GM12892 (cell line): Measurements from ENCODE around the gene SH2D3C.

Experiments used
- DNase-seq: peaks from one replicate; pipeline ENCODE4 v3.0.0; 2011; ENCODE audit not compliant: insufficient read length
- FAIRE-seq: peaks from 2 replicates; lab custom pipeline; 2011; peaks lifted over from hg19 to GRCh38; lab: Jason Lieb, UNC
- POLR2A ChIP-seq: IDR thresholded peaks from 2 replicates; pipeline ENCODE4 v1.6.1; 2011; ENCODE audit warnings: low read depth, low read length, control low read depth
- POLR2AphosphoS5 ChIP-seq: IDR thresholded peaks from 2 replicates; pipeline ENCODE4 v1.6.1; 2011; ENCODE audit warnings: low read depth, low read length, control low read depth
- TAF1 ChIP-seq: IDR thresholded peaks from 2 replicates; pipeline ENCODE4 v1.6.1; 2011; ENCODE audit warnings: low read depth, mild to moderate bottlenecking, control low read depth, low read length, borderline replicate concordance

The SH2D3C gene

DNA sequence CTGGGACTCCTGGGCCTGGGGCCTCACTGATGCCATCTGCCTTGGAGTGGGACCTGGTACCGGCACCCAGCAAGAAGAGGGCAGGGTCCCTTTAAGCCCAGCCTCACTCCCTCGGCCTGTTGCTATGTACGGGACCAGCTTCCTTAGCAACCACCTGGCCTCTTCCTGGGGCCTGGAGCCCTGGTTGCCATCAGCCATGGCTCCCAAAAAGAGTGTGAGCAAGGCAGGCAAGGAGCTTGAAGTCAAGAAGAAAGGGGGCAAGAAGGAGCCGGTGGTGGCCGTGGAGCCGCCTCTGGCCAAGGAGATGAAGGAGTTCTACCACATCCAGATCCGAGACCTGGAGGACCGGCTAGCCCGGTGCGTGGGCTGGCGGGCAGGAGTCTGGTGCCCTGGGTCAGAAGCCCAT, 71.6 kb downstream of the SH2D3C start, which contains the start of gene CFAP157:
Gene CFAP157, plus strand, starts transcription at position 153 of the 406 bp plus-strand sequence. Its CDS starts 44 bp downstream, at position 197.
- DNase-seq (no peak), FAIRE-seq (no peak)
- TF ChIP-seq POLR2A (no peak), POLR2AphosphoS5 (no peak), TAF1 (no peak)

DNA sequence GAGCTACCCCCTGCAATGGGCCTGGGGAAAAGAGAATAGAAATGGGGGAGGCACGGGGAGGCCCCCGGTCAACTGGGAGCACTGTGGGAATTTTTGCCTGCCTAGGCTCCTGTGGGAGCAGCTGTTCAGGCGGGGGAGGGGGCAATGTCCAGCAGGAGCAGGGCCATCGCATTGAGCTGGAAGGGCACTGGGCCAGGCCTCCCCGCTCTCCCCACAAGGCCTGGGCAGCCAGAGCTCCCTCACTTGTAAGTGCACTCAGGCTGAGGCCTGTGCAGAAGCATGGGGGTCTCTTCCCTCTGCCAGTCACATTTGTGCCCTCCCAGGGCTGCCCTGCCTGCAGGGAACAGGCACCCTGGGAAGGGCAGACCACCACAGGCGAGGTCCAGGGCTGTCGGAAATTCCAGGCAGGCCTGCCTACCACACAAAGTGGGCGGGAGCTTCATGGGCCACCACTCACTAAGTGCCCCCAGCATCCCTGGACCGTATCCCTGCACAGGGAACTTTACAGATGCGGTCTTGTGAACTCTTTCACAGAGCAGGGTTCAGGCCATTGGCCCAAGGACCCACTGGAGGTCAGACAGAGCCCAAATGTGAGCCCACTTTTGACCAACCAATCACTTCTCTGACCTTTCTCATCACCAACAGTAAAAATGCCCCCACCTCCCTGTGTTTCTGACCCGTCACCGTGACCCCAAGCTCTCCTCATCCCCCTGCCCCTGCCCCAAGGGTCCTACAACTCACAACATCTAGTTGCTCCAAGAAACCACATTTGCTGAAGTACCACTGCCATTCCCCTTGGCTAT, 72.7 kb downstream of the SH2D3C start:
- FAIRE-seq (no peak), DNase-seq (no peak)
- TF ChIP-seq POLR2A (no peak), TAF1 (no peak), POLR2AphosphoS5 (no peak)

DNA sequence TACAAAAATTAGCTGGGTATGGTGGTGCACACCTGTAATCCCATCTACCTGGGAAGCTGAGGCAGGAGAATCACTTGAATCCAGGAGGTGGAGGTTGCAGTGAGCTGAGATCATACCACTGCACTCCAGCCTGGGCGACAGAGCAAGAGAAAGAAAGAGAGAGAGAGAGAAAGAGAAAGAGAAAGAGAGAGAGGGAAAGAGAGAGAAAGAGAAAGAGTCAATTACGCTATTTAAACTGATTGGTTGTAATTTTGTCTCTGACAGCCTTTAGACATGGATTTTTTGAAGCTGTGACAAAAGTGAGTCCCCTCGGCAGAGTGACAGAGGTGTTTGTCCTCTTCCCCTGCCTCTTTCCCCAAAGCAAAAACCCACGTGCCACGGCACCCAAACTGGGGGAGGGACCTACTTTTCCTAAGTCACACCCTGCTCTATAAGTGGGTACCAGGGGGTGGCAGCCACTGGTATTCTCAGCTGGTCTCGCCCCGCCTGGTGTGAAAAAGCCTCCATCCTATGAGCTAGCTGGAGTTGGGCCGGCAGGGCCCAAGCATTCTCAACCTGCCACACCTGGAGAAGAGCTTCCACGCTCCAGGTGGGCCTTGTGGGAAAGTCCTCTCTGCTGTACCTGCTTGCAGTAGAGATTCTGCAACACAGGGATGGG, 75.0 kb downstream of the SH2D3C start:
- DNase-seq (no peak), FAIRE-seq (no peak)
- no peak for TF ChIP-seq TAF1
- TF ChIP-seq POLR2AphosphoS5 = no peak
- TF ChIP-seq POLR2A = no peak

DNA sequence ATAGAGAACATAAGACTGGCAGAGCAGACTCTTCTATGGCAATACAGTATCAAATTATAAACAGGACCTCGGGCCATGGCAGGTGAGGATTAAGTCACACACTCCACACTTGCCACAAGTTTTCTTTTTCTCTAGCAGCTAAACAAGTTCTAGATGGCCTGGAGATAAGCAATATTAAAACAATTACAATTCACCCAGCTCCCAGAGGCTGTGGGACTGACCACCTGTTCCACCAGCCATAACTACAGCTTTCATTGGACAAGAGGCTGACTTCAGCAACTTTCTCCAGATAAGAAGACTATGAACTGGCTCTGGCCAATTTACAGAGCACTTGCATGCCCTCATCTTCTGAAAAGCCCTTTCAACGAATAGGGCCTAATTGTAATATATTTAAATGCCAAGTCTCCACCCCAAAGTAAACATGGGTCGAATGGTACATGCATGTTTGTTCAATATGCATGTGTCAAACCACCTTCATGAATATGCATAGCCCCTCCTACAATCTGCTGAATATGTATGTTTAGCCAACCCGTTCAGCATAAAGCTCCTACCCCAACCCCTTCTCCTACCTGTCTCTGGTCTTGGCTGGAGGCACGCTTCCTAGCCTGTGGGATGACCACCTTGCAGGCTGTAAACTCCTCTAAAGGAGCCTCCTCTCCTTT, 77.7 kb downstream of the SH2D3C start:
- TF ChIP-seq TAF1 (no peak), POLR2AphosphoS5 (no peak), POLR2A (no peak)
- DNase-seq (no peak), FAIRE-seq (no peak)

DNA sequence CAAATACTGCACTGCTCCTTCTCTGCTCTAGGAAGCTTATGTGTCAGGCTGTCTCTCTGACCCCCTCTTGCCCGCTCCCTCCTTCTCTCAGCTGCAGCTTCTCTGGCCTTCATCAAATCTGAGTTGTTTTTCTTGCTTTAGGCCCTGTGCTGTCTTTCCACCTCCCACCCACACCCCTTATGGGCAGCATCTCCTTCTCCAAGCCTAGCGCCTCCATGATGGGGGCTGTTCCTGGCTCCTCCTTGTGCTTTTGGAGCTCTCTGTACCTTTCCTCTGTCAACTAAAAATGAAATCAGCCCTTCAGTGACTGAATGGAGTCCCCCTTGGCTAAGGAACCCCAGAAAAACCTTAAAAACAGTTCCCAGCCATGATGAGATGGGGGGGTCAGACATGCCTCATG, 78.3 kb downstream of the SH2D3C start:
- no peak for TF ChIP-seq POLR2AphosphoS5
- no peak for FAIRE-seq
- DNase-seq = no peak

DNA sequence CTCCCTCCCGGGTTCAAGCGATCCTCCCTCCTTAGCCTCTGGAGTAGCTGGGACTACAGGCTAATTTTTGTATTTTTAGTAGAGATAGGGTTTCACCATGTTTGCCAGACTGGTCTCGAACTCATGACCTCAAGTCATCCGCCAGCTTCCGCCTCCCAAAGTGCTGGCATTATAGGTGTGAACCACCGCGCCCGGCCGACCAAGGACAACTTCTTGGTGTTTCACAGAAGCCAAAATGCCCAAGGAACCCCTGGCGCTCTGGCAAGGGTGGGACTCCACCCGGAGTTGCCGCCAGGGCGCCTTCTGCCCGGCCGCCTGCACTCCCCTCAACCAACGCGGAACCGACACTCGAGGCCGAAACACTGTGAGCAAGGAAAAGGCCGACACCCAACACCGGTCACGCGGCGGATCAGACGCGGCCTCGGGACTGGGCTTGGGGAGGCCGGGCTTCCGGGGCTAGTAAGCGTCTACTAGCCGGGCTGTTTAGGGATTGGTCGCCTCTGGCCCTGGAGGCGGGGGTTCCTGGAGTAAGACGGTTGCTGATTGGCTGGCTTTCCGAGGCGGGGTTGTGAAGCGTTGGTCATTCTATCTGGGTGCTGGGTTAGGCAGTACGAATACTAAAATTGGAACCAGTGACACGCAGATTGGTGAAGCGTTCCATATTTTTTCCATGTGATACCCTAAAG, 79.3 kb downstream of the SH2D3C start:
- DNase-seq (peak; percentile 88), FAIRE-seq (no peak)
- TF ChIP-seq POLR2AphosphoS5 = no peak
- TF ChIP-seq TAF1 = no peak
- TF ChIP-seq POLR2A = no peak

DNA sequence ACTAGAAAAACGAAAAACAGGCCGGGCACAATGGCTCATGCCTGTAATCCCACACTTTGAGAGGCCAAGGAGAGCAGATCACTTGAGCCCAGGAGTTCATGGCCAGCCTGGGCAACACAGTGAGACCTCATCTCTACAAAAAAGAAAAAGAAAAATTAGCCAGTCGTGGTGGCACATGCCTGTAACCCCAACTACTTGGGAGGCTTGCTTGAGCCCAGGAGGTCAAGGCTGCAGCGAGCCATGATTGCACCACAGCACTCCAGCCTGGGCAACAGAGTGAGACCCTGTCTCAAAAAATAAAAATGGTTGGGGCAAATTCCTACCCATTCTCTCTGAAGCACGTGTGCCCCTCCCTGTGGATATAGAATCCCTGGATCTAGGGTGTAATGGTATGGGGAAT, 80.1 kb downstream of the SH2D3C start:
- no peak for DNase-seq
- no peak for FAIRE-seq
- TF ChIP-seq POLR2AphosphoS5 (no peak), TAF1 (no peak), POLR2A (no peak)

DNA sequence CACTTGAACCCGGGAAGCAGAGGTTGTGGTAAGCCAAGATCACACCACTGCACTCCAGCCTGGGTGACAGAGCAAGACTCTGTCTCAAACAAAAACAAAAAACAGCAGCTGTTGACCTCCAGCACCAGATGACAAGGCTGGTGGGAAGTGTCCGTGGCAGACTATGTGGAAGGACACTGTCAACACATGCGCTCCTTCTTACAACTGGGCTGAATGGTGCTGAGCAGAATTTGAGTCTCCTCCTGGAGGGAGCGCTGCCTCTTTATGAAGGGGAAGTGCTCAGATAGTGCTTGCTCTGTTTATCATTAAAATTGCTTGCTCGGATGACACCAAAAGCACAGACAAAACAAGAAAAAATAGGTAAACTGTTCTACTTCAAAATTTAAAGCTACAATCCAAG, 80.9 kb downstream of the SH2D3C start:
- FAIRE-seq (no peak), DNase-seq (no peak)
- TF ChIP-seq TAF1 = no peak
- TF ChIP-seq POLR2A = no peak
- no peak for TF ChIP-seq POLR2AphosphoS5

DNA sequence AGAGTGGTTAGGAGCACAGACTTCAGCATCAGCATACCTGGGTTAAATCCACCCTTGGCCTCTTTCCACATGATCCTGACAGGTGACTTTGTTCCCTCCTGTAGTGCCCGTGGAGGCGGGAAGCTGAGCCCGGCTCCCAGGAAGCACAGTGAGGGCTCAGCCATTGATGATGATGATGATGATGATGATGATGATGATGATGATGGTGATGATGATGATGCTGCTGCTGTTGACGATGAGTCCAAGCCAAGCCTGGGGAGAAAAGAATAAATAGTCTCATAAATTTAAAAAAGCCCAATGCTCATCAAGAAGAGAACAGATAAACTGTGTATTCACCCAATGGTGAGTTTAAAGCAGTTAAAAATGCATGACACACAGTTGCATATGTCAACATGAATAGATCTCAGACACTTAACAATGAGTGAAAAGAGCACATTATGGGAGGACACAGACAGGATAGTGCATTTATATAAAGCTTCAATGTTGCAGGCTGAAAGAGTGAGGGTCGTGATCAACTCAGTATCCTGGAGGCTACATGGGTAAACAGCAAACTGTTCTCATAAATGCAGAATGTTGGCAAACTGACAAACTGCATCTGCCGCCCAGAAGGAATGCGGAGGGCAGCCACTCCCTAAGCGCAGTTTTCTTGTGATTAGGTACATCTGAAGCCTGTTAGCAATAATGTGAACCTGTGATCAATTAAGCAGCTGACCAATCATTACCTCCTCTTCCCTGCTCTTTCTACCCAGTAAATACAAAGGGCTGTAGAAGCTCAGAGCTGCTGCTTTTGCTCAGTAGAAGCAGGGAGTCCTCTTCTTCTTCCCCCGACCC, 83.4 kb downstream of the SH2D3C start:
- FAIRE-seq = no peak
- no peak for TF ChIP-seq POLR2AphosphoS5
- TF ChIP-seq POLR2A = no peak
- no peak for TF ChIP-seq TAF1
- DNase-seq = no peak

DNA sequence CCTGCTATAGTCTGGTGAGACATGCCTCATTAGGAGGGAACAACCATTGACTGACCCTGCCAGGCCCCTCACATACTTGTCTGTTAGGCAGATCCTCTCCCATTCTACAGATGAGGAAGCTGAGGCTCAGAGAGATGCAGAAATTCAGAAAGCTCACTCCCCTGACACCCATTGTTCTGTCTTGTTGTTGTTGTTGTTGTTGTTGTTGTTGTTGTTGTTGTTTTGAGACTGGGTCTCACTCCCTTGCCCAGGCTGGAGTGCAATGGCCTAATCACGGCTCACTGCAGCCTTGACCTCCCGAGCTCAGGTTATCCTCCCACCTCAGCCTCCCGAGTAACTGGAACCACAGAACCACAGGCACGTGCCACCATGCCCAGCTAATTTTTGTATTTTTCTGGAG, 84.8 kb downstream of the SH2D3C start:
- DNase-seq (no peak), FAIRE-seq (no peak)
- no peak for TF ChIP-seq POLR2AphosphoS5
- no peak for TF ChIP-seq TAF1
- TF ChIP-seq POLR2A = no peak

DNA sequence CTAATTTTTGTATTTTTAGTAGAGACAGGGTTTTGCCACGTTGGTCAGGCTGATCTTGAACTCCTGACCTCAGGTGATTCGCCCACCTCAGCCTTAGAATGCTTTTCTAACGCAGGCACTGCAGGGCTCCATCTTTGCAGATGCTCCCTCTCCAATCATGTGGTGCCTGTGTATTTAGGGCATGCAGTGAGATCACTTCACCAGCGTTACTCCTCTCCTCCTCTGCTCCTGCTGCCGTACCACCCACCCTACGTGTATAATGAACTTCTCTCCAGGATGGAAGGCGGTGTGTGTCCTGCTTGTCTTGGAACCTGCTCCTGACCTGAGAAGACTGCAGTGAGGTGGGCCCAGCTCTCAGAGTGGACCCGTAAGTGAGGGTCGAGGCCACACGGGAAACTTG, 85.3 kb downstream of the SH2D3C start:
- TF ChIP-seq POLR2AphosphoS5 (no peak), POLR2A (no peak), TAF1 (no peak)
- no peak for FAIRE-seq
- DNase-seq = no peak
